HG03571 (cell line): ENCODE measurements around the gene CACNA1A.
"Not testable (repeated sequence)": the region's sequence is repeated elsewhere in the genome, so short reads cannot be mapped to it uniquely, and the experiment has no call there.

Experiments used
- ATAC-seq: cut with Tn5 transposase; IDR thresholded peaks from one replicate; pipeline ENCODE4 v1.9.1; 2021; ENCODE audit not compliant: unreplicated experiment

The CACNA1A gene

GRCh38 chr19:13366529-13367143 is 139.6 kb downstream of the CACNA1A start:
- no peak for ATAC-seq

GRCh38 chr19:13363954-13364353 is 142.3 kb downstream of the CACNA1A start:
- no peak for ATAC-seq

GRCh38 chr19:13363245-13363644 is 143.0 kb downstream of the CACNA1A start:
- ATAC-seq: no peak

GRCh38 chr19:13362668-13363067 is 143.6 kb downstream of the CACNA1A start:
- no peak for ATAC-seq

DNA sequence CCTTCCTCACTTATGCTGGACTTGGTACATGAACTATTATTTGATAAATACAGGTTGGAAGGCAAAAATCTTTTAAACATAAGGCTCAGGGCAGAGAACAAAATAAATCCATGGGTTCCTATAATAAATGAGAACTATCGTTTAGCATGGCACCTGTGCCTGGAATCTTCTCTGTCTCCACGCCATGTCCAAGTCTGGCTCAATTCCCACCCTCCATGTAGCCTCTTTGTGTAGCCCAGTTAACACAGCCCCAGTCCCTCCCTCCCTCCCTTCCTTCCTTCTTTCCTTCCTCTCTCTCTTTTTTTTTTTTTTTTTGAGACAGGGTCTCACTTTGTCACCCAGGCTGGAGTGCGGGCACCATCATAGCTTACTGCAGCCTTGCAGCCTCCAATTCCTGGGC is 144.6 kb downstream of the CACNA1A start:
- not testable (repeated sequence) for ATAC-seq

GRCh38 chr19:13356686-13357280 is 149.5 kb downstream of the CACNA1A start:
- no peak for ATAC-seq

- no peak for ATAC-seq
These were observed 150.1 kb downstream of the CACNA1A start for GRCh38 chr19:13356185-13356584.

- no peak for ATAC-seq
These were observed 150.9 kb downstream of the CACNA1A start for GRCh38 chr19:13355356-13355755.

DNA sequence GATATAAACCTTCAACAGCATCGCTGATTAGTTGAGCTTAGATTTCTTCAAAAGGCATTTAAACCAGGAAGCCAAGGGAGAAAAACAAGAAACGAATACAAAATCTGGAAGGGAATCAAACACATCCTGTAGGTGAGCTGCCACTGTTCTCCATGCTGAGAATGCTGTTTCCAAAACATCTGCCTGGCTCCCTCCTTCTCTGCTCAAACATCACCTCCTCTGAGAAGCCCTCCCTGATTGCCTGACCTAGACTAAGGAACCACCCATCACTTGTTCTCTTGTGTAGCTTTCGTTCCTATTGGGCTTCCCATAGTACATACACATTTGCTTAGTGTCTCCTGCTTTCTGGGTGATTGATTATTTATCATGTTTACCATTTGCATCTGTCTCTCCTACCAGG is 152.7 kb downstream of the CACNA1A start:
- ATAC-seq: no peak

- ATAC-seq: no peak
These were observed 155.5 kb downstream of the CACNA1A start for GRCh38 chr19:13350759-13351158.

DNA sequence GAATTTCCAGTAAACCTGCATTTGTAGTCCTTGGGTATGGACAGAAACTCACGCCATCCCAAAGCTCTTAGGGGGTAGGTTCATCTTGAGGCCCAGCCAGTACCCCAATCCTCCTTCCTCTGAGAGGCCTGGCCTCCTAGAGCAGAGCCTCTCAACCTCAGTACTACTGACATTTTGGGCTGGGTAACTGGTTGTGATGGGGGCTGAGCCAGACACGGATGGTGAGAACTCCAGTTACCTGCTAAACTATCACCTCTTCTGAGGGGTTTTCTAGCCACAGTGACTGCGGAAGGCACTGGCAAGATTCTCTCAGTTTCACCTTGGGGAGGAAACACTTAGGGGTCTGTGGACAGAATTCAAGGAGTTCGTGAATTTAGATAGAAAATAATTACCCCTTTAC is 156.2 kb downstream of the CACNA1A start:
- ATAC-seq: no peak

DNA sequence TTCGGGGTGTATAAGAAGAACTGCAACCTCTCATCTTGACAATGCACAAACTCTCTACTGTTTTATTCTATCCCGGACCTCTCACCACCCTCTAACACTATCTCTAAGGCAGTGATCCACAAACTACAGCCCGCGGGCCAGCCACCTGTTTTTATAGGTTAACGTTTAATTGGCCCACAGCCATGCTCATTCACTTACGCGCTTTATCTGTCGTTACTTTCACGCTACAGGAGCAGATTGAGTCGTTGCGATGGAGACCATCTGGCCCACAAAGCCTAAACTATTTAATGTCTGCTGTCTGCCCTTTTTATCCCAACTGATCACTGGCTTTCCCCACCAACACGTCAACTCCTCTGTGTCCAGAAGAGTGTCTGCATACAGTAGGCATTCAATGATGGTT is 158.9 kb downstream of the CACNA1A start:
- ATAC-seq: no peak

DNA sequence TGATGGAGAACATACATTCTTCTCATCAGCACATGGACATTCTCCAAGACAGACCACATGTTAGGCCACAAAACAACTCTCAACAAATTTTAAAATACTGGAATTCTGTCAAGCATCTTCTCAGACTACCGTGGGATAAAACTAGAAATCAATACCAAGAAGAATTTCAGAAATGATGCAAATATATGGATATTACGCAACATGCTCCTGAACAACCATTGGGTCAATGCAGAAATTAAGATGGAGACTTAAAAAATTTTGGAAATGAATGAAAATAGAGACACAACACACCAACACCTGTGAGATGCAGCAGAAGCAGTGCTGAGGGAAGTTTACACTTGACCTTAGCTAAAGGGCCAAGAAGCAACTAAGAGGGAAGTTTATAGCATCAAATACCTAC is 162.8 kb downstream of the CACNA1A start:
- no peak for ATAC-seq

GRCh38 chr19:13342672-13343071 is 163.6 kb downstream of the CACNA1A start:
- ATAC-seq: no peak

- no peak for ATAC-seq
These were observed 166.4 kb downstream of the CACNA1A start for GRCh38 chr19:13339869-13340268.

- ATAC-seq: no peak
These were observed 169.1 kb downstream of the CACNA1A start for GRCh38 chr19:13337181-13337580.

DNA sequence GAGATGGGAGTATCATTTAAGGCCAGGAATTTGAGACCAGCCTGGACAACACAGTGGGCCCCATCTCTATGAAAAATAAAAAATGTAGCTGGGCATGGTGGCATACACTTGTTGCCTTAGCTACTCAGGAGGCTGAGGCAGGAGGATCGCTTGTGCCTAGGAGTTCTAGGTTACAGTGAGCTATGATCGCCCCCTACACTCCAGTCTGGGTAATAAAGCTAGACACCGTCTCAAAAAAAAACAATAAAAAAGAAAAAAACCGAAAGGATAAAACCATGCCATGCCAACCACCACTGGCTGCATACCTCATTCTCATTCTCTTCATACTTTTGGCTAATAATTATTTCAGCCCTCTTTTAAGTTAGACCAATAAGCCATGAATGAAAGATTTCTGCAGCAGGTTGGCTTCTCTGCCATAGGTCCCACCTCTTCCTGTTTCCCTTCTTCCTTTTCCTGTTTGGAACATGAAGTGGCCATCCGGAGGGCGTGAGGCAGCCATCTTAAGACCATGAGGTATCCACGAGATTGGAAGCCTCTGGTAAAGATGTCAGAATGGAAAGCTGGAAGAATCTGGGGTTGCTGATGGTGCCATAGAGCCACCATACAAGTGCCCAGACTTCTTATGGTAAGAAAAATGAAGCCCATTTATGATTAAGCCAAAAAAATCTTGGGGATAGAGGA is 171.3 kb downstream of the CACNA1A start:
- no peak for ATAC-seq

DNA sequence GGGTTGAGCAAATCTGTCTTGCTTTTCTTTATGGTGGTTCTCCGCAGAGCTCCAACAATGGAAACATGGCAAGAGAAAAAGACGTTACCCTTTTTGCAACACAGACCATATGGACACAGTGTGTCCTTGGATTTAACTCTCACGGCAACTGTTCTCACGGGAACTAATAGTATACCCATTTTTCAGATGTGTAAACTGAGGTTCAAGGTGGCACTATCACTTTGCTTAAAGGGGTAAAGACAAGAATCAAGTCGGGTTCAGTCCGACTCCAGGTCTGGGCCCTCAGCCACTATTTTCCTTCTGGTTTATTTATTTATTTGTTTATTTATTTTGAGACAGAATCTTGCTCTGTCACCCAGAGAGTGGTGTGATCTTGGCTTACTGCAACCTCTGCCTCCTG is 176.0 kb downstream of the CACNA1A start:
- no peak for ATAC-seq

- no peak for ATAC-seq
These were observed 176.5 kb downstream of the CACNA1A start for GRCh38 chr19:13329766-13330165.

DNA sequence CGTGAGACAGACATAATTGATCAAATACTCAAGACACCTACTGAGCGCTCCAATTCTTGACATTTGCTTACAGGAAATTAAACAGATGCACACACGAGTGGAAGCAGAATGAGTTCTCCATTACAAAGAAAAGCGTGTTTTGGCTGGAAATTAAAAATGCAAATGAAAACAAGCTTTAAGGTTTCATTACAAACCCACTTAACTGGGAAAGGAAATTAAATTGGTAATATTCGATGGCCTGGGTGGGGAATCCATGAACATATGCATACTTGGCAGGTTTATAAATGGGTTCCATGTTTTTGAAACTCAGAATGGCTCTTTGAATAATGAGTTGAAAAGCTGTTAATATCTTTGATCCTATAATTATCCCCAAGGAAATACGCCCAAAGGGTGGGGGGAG is 178.0 kb downstream of the CACNA1A start:
- ATAC-seq: no peak

DNA sequence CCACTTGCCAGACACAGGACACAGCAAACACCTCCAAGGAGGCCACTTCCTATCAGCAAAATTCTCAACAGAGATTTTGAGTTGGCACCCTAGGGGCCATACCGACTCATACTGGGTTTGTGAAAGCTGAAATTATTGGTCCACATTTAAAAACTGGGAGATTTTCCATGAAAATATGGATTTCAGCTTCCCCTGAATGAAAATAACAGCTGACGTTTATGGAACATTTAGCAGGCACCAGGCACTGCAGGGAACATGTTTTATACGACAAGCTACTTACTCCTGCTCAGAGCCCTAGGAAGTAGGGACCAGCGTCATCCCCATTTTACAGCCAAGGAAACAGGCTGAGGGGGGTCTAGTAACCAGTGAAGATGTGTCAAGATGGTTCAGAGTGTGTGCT is 186.8 kb downstream of the CACNA1A start:
- no peak for ATAC-seq

DNA sequence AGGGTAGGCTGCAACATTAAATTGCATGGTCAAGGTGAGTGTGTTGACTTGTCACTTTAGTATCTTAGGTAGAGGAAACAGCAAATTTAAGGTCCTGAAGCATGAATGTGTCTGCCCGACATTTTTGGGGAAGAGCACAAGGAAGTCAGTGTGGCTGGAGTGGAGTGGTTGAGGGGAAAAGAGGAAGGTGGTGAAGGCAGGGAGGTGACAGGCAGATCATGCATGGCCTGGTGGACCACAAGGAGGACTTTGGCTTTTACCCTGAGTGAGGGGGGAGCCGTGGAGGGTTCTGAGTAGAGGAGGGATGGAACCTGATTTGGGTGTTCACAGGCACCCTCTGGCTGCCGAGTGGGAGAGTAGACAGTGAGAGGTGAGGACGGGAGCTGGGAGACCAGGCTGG is 188.1 kb downstream of the CACNA1A start:
- no peak for ATAC-seq

GRCh38 chr19:13315495-13315894 is 190.8 kb downstream of the CACNA1A start:
- ATAC-seq: no peak
